Dendritic cell treated with granulocyte-macrophage colony-stimulating factor and Interleukin-4, amounts not matched to agents 40 ng/mL and 50 ng/mL, for 4 days (primary cell): ENCODE data around the gene GPNMB.
"Not testable (repeated sequence)": the region's sequence is repeated elsewhere in the genome, so short reads cannot be mapped to it uniquely, and the experiment has no call there.

Source experiments
- H3K27ac Mint-ChIP-seq: one replicate; pipeline ENCODE4 v1.8.0; 2022; ENCODE audit warnings: mild to moderate bottlenecking, mixed read lengths
- H3K27me3 Mint-ChIP-seq: one replicate; pipeline ENCODE4 v1.8.0; 2022; ENCODE audit warnings: mild to moderate bottlenecking, mixed read lengths
- H3K36me3 Mint-ChIP-seq: one replicate; pipeline ENCODE4 v1.8.0; 2022; ENCODE audit warnings: low read depth, mixed read lengths
- H3K4me1 Mint-ChIP-seq: one replicate; pipeline ENCODE4 v1.8.0; 2022; ENCODE audit warnings: low read depth, mixed read lengths
- H3K4me3 Mint-ChIP-seq: one replicate; pipeline ENCODE4 v1.8.0; 2022; ENCODE audit warnings: mild to moderate bottlenecking, moderate library complexity, mixed read lengths
- H3K9me3 Mint-ChIP-seq: one replicate; pipeline ENCODE4 v1.8.0; 2022; ENCODE audit warnings: mixed read lengths
- intact Hi-C: fragments of 100-400 bp; cut with micrococcal nuclease; formaldehyde crosslinking; loops from one replicate; pipeline ENCODE4 v1.15.0; 2022

The GPNMB gene

GRCh38 chr7:23312141-23312540, 65.6 kb downstream of the GPNMB start:
- intact Hi-C loops, H3K4me1 Mint-ChIP-seq, H3K4me3 Mint-ChIP-seq, H3K9me3 Mint-ChIP-seq, H3K27me3 Mint-ChIP-seq, H3K27ac Mint-ChIP-seq: not testable (repeated sequence)
- H3K36me3 Mint-ChIP-seq = peaks cover 38% of the 10 kb centered on the region

- H3K9me3 Mint-ChIP-seq = no peaks in the 10 kb centered on the region
- no peak overlapping the region for H3K4me3 Mint-ChIP-seq
- no peak overlapping the region for H3K27ac Mint-ChIP-seq
- intact Hi-C loops = no loop called here
- peaks cover 5% of the 10 kb centered on the region for H3K36me3 Mint-ChIP-seq
- H3K27me3 Mint-ChIP-seq = no peaks in the 10 kb centered on the region
- no peaks in the 10 kb centered on the region for H3K4me1 Mint-ChIP-seq
Measured at GRCh38 chr7:23315366-23315765, 68.8 kb downstream of the GPNMB start.
